AG04450 (cell line): Measurements from ENCODE around the gene FXYD3. TPM values are rescaled to one million over a fixed set of nuclear protein-coding genes. Genes with fewer than 3 reads are reported as not detected.

Source experiments
- CTCF ChIA-PET: fragments of 300-600, 350-600 bp; formaldehyde crosslinking; extraction: SDS; loops from one replicate; lab custom pipeline; 2022; ENCODE audit warnings: antibody characterized with exemption, inconsistent platforms; lab: Charles Lee
- POLR2A ChIA-PET: fragments of 350-600 bp; formaldehyde crosslinking; extraction: SDS; loops from one replicate; lab custom pipeline; 2021; ENCODE audit warnings: antibody characterized with exemption, inconsistent platforms; lab: Yijun Ruan, JAX
- DNase-seq: peaks from one replicate; pipeline ENCODE4 v3.0.0-alpha.2; 2011; ENCODE audit warnings: low read depth, low spot score
- H3K27ac ChIP-seq: one replicate; pipeline ENCODE4 v1.5.1; 2012; ENCODE audit warnings: low read depth, low read length, control low read depth
- H3K27me3 ChIP-seq: one replicate; pipeline ENCODE4 v1.6.0; 2012; ENCODE audit warnings: low read length; ENCODE audit not compliant: control insufficient read depth, insufficient read depth
- H3K4me3 ChIP-seq: 2 replicates; pipeline ENCODE4 v1.5.1; 2011; ENCODE audit warnings: mild to moderate bottlenecking, low read depth, low read length, control low read depth
- H3K9me3 ChIP-seq: 2 replicates; pipeline ENCODE4 v1.5.1; 2012; ENCODE audit warnings: low read length; ENCODE audit not compliant: control insufficient read depth, insufficient read depth
- polyA plus RNA-seq: library from polyadenylated mRNA; depleted of rRNA; stranded (reverse); fragments of >200 nt; gene quantifications from 2 replicates; pipeline ENCODE4 v1.2.3, GENCODE V29; 2011
- TF ChIP-seq, protein P1 (sequence below): IDR thresholded peaks from 2 replicates; pipeline ENCODE4 v1.5.1; 2011; ENCODE audit warnings: low read depth, low read length, control low read depth, inconsistent platforms

Gene FXYD3
- polyA plus RNA-seq, 1 experiment: not detected

DNA sequence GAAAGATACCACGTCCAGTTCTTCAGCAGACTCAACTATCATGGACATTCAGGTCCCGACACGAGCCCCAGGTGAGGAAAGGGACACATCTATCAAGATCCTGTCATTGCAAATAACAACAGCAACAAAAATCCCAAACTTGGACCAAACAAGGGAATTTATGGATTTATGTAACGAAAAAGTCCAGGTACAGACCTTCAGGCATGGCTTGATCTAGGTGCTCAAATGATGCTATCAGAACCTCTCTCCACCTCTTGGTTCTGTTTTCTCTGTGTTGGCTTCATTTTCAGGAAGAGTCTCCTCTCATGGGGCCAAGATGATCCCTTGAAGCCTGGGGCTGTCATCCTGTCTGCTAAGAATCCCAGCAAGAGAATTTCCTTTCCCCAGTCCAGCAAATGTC lies 41.8 kb downstream of the FXYD3 start:
- ChIA-PET CTCF (no interaction called here), POLR2A (no interaction called here)
- no peak for DNase-seq

DNA sequence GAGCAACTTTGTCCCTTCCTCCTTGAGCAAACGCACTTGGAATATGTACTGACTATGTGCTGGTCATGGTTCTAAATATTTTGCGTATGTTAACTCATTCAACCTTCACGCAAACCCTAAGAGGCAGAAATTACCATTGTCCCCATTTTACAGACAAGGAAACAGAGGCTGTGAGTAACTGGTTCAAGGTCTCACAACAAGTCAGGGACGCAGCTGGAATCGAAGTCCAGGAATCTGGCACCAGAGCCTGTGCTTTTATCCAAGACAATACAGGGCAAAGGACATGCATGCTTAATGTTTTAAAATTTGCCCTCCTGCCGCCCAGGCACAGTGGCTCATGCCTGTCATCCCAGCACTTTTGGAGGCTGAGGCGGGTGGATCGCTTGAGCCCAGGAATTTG lies 44.0 kb downstream of the FXYD3 start:
- CTCF ChIA-PET: interaction anchor here (2.0 kb wide), 1 partner anchor 18 kb away, joined by 11 read pairs; no protein-coding TSS in a partner anchor
- no peak for DNase-seq

More for the DNA sequence above, 41.8 kb downstream of the FXYD3 start:
- Histone ChIP-seq H3K27me3 (no peaks in the 10 kb centered on the region), H3K4me3 (no peak overlapping the region), H3K9me3 (peaks cover 8% of the 10 kb centered on the region), H3K27ac (no peak overlapping the region)
- TF ChIP-seq, protein P1, sequence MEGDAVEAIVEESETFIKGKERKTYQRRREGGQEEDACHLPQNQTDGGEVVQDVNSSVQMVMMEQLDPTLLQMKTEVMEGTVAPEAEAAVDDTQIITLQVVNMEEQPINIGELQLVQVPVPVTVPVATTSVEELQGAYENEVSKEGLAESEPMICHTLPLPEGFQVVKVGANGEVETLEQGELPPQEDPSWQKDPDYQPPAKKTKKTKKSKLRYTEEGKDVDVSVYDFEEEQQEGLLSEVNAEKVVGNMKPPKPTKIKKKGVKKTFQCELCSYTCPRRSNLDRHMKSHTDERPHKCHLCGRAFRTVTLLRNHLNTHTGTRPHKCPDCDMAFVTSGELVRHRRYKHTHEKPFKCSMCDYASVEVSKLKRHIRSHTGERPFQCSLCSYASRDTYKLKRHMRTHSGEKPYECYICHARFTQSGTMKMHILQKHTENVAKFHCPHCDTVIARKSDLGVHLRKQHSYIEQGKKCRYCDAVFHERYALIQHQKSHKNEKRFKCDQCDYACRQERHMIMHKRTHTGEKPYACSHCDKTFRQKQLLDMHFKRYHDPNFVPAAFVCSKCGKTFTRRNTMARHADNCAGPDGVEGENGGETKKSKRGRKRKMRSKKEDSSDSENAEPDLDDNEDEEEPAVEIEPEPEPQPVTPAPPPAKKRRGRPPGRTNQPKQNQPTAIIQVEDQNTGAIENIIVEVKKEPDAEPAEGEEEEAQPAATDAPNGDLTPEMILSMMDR: no peak

DNA sequence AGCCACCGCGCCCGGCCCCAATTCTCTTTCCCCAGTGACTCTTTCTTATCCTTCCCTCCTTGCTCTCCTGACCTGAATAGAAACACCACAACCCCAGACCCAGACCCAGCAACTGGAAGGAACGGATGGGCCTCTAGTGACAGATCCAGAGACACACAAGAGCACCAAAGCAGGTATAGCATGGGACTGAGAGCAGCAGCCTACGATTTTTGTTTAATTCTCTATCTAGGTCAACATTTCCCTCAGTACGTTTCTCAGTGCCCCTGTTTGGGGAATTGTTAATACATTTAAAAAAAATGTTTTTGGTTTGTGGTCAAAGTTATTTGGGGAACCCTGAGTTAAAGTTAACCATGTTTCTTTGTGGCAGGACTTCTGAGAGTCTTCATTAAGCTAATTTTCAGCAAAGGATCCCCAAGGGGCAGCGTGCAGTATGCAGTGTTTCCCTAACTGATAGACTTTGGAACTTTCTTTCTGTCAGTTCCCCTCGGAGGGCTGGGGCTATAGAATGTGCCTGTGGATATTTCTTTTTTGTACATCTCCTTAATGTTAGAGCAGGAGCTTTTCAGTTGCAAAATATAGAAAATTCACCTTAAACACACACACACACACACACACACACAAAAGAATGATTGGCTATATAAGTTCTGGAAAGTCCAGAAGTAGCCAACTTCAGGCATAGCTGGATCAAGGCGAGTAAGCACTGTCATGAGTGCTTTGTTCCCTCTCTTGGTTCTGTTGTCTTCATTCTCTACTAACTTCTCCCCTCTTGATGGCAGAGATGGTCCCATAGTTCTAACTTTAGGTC lies 45.2 kb downstream of the FXYD3 start:
- TF ChIP-seq, protein P1: no peak
- POLR2A ChIA-PET: interaction anchor here (0.7 kb wide), 1 partner anchor 737 kb away, joined by 3 read pairs; no protein-coding TSS in a partner anchor
- Histone ChIP-seq H3K27me3 (no peaks in the 10 kb centered on the region), H3K9me3 (peaks cover 31% of the 10 kb centered on the region), H3K27ac (no peak overlapping the region), H3K4me3 (no peak overlapping the region)
- DNase-seq: no peak
- CTCF ChIA-PET: interaction anchor here (2.0 kb wide), 1 partner anchor 19 kb away, joined by 11 read pairs; no protein-coding TSS in a partner anchor

More for the DNA sequence above, 44.0 kb downstream of the FXYD3 start:
- Histone ChIP-seq H3K9me3 (peaks cover 28% of the 10 kb centered on the region), H3K27me3 (no peaks in the 10 kb centered on the region), H3K27ac (no peak overlapping the region), H3K4me3 (no peak overlapping the region)
- TF ChIP-seq, protein P1: no peak
- POLR2A ChIA-PET: no interaction called here

DNA sequence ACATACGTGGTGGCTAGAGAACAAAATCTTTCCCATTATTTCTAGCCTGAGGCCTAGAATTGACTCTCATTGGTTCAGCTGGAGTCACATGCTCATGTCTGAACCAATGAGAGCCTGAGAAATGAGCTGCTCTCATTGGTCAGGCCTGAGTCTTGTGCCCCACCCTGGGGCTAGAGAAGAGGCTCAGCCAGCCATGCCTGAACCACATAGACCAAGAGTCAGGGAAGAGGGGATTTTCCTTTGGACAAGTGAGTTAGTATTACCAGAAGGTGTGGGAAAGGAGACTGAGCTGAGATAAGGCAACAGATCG lies 45.8 kb downstream of the FXYD3 start:
- DNase-seq: no peak
- Histone ChIP-seq H3K27ac (no peak overlapping the region), H3K27me3 (no peaks in the 10 kb centered on the region), H3K4me3 (no peak overlapping the region), H3K9me3 (peaks cover 36% of the 10 kb centered on the region)
- ChIA-PET POLR2A (interaction anchor here (0.7 kb wide), 1 partner anchor 736 kb away, joined by 3 read pairs; no protein-coding TSS in a partner anchor), CTCF (interaction anchor here (2.0 kb wide), 1 partner anchor 20 kb away, joined by 11 read pairs; no protein-coding TSS in a partner anchor)
- TF ChIP-seq, protein P1: no peak
